Activated B cell treated with CpG ODN at 0.5 μM for 24 hours (primary cell): ENCODE results near the gene FCHSD2. TPM values are rescaled to one million over a fixed set of nuclear protein-coding genes. Genes with fewer than 3 reads are reported as not detected.

Experiments
- ATAC-seq: fragments of 200-7000 bp; cut with Tn5 transposase; one replicate; pipeline ENCODE4 v1.10.0; 2021; ENCODE audit warnings: low read depth, mild to moderate bottlenecking, moderate library complexity
- CTCF ChIA-PET: fragments of 350-600 bp; sonication (Branson Sonifier 250); formaldehyde crosslinking; loops from one replicate; lab custom pipeline; 2021; ENCODE audit warnings: antibody characterized with exemption; lab: Charles Lee
- POLR2A ChIA-PET: fragments of 350-600 bp; sonication (Branson Sonifier 250); formaldehyde crosslinking; loops from one replicate; lab custom pipeline; 2021; ENCODE audit warnings: antibody characterized with exemption; lab: Charles Lee
- DNase-seq: peaks from one replicate; pipeline ENCODE4 v3.0.0; 2022
- H3K27ac Mint-ChIP-seq: one replicate; pipeline ENCODE4 v1.8.0; 2020; ENCODE audit warnings: mixed read lengths
- H3K27me3 Mint-ChIP-seq: one replicate; pipeline ENCODE4 v1.8.0; 2021; ENCODE audit warnings: mixed read lengths
- H3K36me3 Mint-ChIP-seq: one replicate; pipeline ENCODE4 v1.8.0; 2021; ENCODE audit warnings: low read depth, mixed read lengths
- H3K4me1 Mint-ChIP-seq: one replicate; pipeline ENCODE4 v1.8.0; 2021; ENCODE audit warnings: mixed read lengths
- H3K4me3 Mint-ChIP-seq: one replicate; pipeline ENCODE4 v1.8.0; 2020; ENCODE audit warnings: mild to moderate bottlenecking, mixed read lengths
- H3K9me3 Mint-ChIP-seq: one replicate; pipeline ENCODE4 v1.8.0; 2020; ENCODE audit warnings: mixed read lengths
- intact Hi-C: fragments of 100-400 bp; cut with micrococcal nuclease; formaldehyde crosslinking; loops from one replicate; pipeline ENCODE4 v1.15.1; 2024
- total RNA-seq: library from RNA; stranded (reverse); gene quantifications from 2 replicates; pipeline ENCODE4 v1.2.3, GENCODE V29; 2022
- TF ChIP-seq, protein P1 (sequence below): fragments of 200-600 bp; IDR thresholded peaks from one replicate; pipeline ENCODE4 v1.8.0; 2022; ENCODE audit warnings: antibody characterized with exemption, mild to moderate bottlenecking

Gene FCHSD2
- total RNA-seq, 1 donor from 2014 or later = 207 TPM

DNA sequence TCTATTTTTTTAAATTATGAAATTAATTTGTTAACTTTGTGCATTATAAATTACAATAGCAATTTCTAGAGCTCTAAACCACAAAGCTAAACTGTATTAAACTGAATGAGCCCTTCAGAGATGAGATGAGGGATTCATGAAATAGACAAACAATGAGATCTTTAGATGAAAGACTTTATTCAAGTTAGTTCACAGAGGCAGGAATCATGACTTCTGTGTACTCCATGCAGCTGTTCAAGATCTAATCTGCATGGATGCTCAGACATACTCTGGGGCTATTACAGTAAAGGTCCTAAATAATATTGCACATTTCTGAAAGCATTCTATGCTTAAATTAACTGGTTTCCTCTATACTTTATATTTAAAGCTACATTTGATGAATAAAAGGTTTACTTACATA, 122.7 kb downstream of the FCHSD2 start:
- POLR2A ChIA-PET = no interaction called here
- H3K4me1 Mint-ChIP-seq = peaks cover 60% of the 10 kb centered on the region
- no peak overlapping the region for H3K4me3 Mint-ChIP-seq
- peaks cover 16% of the 10 kb centered on the region for H3K9me3 Mint-ChIP-seq
- no peak overlapping the region for H3K27ac Mint-ChIP-seq
- no peaks in the 10 kb centered on the region for H3K27me3 Mint-ChIP-seq
- intact Hi-C loops = loop anchor here (2.0 to 5.0 kb wide), 2 partner anchors 15 to 33 kb away; no protein-coding TSS in a partner anchor
- ATAC-seq = no peak
- no peak for DNase-seq
- TF ChIP-seq, protein P1, sequence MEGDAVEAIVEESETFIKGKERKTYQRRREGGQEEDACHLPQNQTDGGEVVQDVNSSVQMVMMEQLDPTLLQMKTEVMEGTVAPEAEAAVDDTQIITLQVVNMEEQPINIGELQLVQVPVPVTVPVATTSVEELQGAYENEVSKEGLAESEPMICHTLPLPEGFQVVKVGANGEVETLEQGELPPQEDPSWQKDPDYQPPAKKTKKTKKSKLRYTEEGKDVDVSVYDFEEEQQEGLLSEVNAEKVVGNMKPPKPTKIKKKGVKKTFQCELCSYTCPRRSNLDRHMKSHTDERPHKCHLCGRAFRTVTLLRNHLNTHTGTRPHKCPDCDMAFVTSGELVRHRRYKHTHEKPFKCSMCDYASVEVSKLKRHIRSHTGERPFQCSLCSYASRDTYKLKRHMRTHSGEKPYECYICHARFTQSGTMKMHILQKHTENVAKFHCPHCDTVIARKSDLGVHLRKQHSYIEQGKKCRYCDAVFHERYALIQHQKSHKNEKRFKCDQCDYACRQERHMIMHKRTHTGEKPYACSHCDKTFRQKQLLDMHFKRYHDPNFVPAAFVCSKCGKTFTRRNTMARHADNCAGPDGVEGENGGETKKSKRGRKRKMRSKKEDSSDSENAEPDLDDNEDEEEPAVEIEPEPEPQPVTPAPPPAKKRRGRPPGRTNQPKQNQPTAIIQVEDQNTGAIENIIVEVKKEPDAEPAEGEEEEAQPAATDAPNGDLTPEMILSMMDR = no peak
- H3K36me3 Mint-ChIP-seq = peaks cover 47% of the 10 kb centered on the region
- CTCF ChIA-PET = interaction anchor here (1.2 kb wide), 1 partner anchor 123 kb away, joined by 3 read pairs; the partner anchor contains the start of gene FCHSD2

DNA sequence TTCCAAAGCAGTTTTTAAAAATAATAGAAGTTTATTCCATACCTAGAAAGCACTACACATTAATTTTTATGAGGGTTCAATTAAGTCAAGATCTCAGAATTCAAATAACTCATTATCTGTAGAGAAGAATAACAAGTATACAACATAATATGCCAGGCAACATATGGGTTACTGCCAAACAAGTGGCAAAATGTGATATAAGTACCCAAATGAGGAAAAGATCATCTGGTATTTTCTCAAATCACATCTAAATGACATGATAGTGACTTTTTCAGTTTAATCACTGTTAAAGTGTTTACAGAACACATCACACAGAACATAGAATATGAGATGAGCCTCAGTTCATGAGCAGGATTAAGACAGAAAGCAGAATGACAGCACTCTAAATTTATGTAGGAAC, 123.3 kb downstream of the FCHSD2 start:
- intact Hi-C loops = loop anchor here (2.0 to 5.0 kb wide), 2 partner anchors 16 to 33 kb away; no protein-coding TSS in a partner anchor
- DNase-seq (no peak), ATAC-seq (no peak)
- H3K4me3 Mint-ChIP-seq = no peak overlapping the region
- peaks cover 64% of the 10 kb centered on the region for H3K4me1 Mint-ChIP-seq
- peaks cover 11% of the 10 kb centered on the region for H3K9me3 Mint-ChIP-seq
- H3K27me3 Mint-ChIP-seq = no peaks in the 10 kb centered on the region
- H3K36me3 Mint-ChIP-seq = peaks cover 47% of the 10 kb centered on the region
- POLR2A ChIA-PET = no interaction called here
- peak overlapping the region; percentile 59 for H3K27ac Mint-ChIP-seq
- CTCF ChIA-PET = no interaction called here
- TF ChIP-seq, protein P1 = no peak

DNA sequence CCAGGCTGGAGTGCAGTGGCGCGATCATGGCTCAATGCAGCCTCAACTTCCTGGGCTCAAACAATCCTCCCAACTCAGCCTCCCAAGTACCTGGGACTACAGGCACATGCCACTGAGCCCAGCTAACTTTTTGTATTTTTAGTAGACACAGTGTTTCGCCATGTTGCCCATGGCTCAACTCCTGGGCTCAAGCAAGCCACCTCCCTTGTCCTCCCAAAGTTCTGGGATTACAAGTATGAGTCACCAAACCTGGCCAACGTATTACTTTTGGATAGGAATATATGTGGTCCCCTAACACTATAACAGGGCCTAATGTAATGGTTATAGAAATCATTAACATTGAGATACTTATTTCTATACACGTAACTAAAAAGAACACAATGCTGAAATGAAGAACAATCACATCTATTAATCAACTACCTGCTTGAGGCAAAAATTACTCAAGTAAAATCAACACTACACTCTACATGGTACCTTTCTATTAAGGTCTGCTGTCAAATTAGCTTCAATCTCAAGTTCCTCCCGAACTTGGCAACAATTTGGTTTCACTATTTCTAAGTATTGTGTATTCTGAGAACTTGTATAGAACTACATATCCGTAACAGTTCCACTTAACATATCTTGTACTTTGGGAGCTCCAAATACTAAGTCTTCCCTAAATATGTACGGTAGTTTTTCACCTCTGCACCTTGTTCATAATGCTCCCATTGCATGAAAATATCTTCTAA, 124.9 kb downstream of the FCHSD2 start:
- peak; percentile 40 for ATAC-seq
- intact Hi-C loops = loop anchor here (5.0 kb wide), 1 partner anchor 35 kb away; no protein-coding TSS in a partner anchor
- H3K27ac Mint-ChIP-seq = peak overlapping the region; percentile 6
- POLR2A ChIA-PET = interaction anchor here (0.5 to 1.4 kb wide), 3 partner anchors 13 to 125 kb away, joined by 3 to 12 read pairs (median 6); partner anchors contain the start of gene FCHSD2
- CTCF ChIA-PET = no interaction called here
- peaks cover 3% of the 10 kb centered on the region for H3K9me3 Mint-ChIP-seq
- TF ChIP-seq, protein P1 = no peak
- no peaks in the 10 kb centered on the region for H3K27me3 Mint-ChIP-seq
- no peak for DNase-seq
- H3K36me3 Mint-ChIP-seq = peaks cover 47% of the 10 kb centered on the region
- peak overlapping the region; percentile 33 for H3K4me3 Mint-ChIP-seq
- peaks cover 65% of the 10 kb centered on the region for H3K4me1 Mint-ChIP-seq

DNA sequence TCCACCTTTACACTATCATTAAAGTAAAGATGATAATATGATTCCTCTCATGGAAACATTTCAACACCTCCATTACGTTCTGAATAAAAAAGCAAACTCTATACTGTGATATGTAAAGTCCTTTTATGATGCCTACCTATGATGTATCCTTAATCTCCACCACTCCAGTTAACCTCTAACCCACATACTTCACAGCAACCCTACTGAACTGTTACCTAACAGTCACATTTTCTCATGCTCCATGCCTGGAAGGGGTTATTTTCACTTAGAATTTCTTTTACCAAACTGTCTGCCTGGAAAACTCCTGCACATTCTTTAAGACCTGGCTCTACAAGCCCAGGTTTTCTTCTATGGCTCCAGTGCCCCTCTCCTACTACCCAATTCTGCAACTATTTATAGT, 129.1 kb downstream of the FCHSD2 start:
- no peak for DNase-seq
- ATAC-seq = no peak
- Mint-ChIP-seq H3K9me3 (peaks cover 9% of the 10 kb centered on the region), H3K4me3 (no peak overlapping the region), H3K27ac (peak overlapping the region; percentile 53), H3K4me1 (peaks cover 58% of the 10 kb centered on the region), H3K27me3 (no peaks in the 10 kb centered on the region), H3K36me3 (peaks cover 70% of the 10 kb centered on the region)
- TF ChIP-seq, protein P1 = no peak
- POLR2A ChIA-PET = no interaction called here
- intact Hi-C loops = loop anchor here (2.0 kb wide), 1 partner anchor 14 kb away; no protein-coding TSS in a partner anchor
- CTCF ChIA-PET = interaction anchor here (1.5 kb wide), 1 partner anchor 21 kb away, joined by 3 read pairs; no protein-coding TSS in a partner anchor
